DOHH2 (cell line): ENCODE results near the gene SLC27A2.
"Not testable (repeated sequence)": the region's sequence is repeated elsewhere in the genome, so short reads cannot be mapped to it uniquely, and the experiment has no call there.

Source experiments
- H3F3A ChIP-seq: fragments of 200-600 bp; sonication (generic), shearing (Covaris generic); 2 replicates; pipeline ENCODE4 v1.6.0; 2016; ENCODE audit warnings: antibody characterized with exemption, mild to moderate bottlenecking; ENCODE audit not compliant: control insufficient read depth, insufficient read depth
- H3K27ac ChIP-seq: fragments of 200-600 bp; sonication (generic); 2 replicates; pipeline ENCODE4 v1.5.1; 2014; ENCODE audit warnings: low read depth, mild to moderate bottlenecking, low read length, moderate library complexity
- H3K27me3 ChIP-seq: fragments of 200-600 bp; sonication (generic); 2 replicates; pipeline ENCODE4 v1.6.1; 2014; ENCODE audit warnings: mild to moderate bottlenecking, low read length, mixed read lengths; ENCODE audit not compliant: control insufficient read depth
- H3K36me3 ChIP-seq: fragments of 200-600 bp; sonication (generic); 2 replicates; pipeline ENCODE4 v1.6.1; 2014; ENCODE audit warnings: mild to moderate bottlenecking, low read length, moderate library complexity, mixed read lengths; ENCODE audit not compliant: control insufficient read depth
- H3K4me1 ChIP-seq: fragments of 200-600 bp; sonication (generic); 2 replicates; pipeline ENCODE4 v1.6.1; 2014; ENCODE audit warnings: mild to moderate bottlenecking, low read length, mixed read lengths; ENCODE audit not compliant: control insufficient read depth
- H3K4me2 ChIP-seq: fragments of 200-600 bp; sonication (generic); 2 replicates; pipeline ENCODE4 v1.6.0; 2014; ENCODE audit warnings: mild to moderate bottlenecking, low read length, moderate library complexity
- H3K4me3 ChIP-seq: fragments of 200-600 bp; sonication (generic); 2 replicates; pipeline ENCODE4 v1.5.1; 2014; ENCODE audit warnings: mild to moderate bottlenecking, low read length, mixed read lengths
- H3K79me2 ChIP-seq: fragments of 200-600 bp; sonication (generic); 2 replicates; pipeline ENCODE4 v1.6.1; 2014; ENCODE audit warnings: mild to moderate bottlenecking, low read length, mixed read lengths; ENCODE audit not compliant: control insufficient read depth
- H3K9me2 ChIP-seq: fragments of 200-600 bp; sonication (generic); replicated peaks from 2 replicates; pipeline ENCODE4 v1.6.1; 2014; ENCODE audit warnings: mild to moderate bottlenecking, low read length, mixed read lengths; ENCODE audit not compliant: control insufficient read depth
- H3K9me3 ChIP-seq: fragments of 200-600 bp; sonication (generic); 2 replicates; pipeline ENCODE4 v1.6.1; 2014; ENCODE audit warnings: antibody characterized with exemption, low read length, mixed read lengths; ENCODE audit not compliant: control insufficient read depth, insufficient read depth
- H4K20me1 ChIP-seq: fragments of 200-600 bp; sonication (generic); 2 replicates; pipeline ENCODE4 v1.6.0; 2014; ENCODE audit warnings: low read depth, mild to moderate bottlenecking, antibody characterized with exemption, low read length, moderate library complexity; ENCODE audit not compliant: control insufficient read depth, insufficient read depth
- CTCF ChIP-seq: fragments of 200-600 bp; sonication (generic); IDR thresholded peaks from one replicate; pipeline ENCODE4 v1.5.1; 2014; ENCODE audit warnings: antibody characterized with exemption, mild to moderate bottlenecking, low read depth, low read length; ENCODE audit not compliant: poor library complexity, severe bottlenecking
- EZH2phosphoT487 ChIP-seq: fragments of 200-600 bp; sonication (generic); IDR thresholded peaks from 2 replicates; pipeline ENCODE4 v1.6.1; 2017; ENCODE audit warnings: borderline replicate concordance, mild to moderate bottlenecking, antibody characterized with exemption, low read length, moderate library complexity, mixed read lengths

SLC27A2 gene

GRCh38 chr15:50168379-50168778, 13.6 kb upstream of the SLC27A2 start:
- Histone ChIP-seq H3K27ac (no peak overlapping the region), H3F3A (no peaks in the 10 kb centered on the region), H4K20me1 (no peaks in the 10 kb centered on the region), H3K79me2 (no peaks in the 10 kb centered on the region), H3K27me3 (peaks cover 2% of the 10 kb centered on the region; the same call in 1 of the 2 replicates), H3K36me3 (no peaks in the 10 kb centered on the region), H3K9me3 (no peaks in the 10 kb centered on the region), H3K9me2 (no peaks in the 10 kb centered on the region), H3K4me1 (no peaks in the 10 kb centered on the region), H3K4me2 (no peak overlapping the region), H3K4me3 (no peak overlapping the region)
- TF ChIP-seq CTCF (no peak), EZH2phosphoT487 (no peak)

- Histone ChIP-seq H3K27me3 (peaks cover 2% of the 10 kb centered on the region; the same call in 1 of the 2 replicates), H3K9me3 (no peaks in the 10 kb centered on the region), H3K9me2 (no peaks in the 10 kb centered on the region), H4K20me1 (no peaks in the 10 kb centered on the region), H3K36me3 (no peaks in the 10 kb centered on the region), H3K79me2 (no peaks in the 10 kb centered on the region), H3K4me2 (no peak overlapping the region), H3K4me3 (no peak overlapping the region), H3F3A (no peaks in the 10 kb centered on the region), H3K4me1 (no peaks in the 10 kb centered on the region), H3K27ac (no peak overlapping the region)
- TF ChIP-seq CTCF (no peak), EZH2phosphoT487 (no peak)
Observed at GRCh38 chr15:50168783-50169411, 13.1 kb upstream of the SLC27A2 start.

GRCh38 chr15:50172360-50172895, 9.6 kb upstream of the SLC27A2 start:
- H3K36me3 ChIP-seq, H3K4me1 ChIP-seq, H3K4me3 ChIP-seq, H4K20me1 ChIP-seq, H3K27ac ChIP-seq, H3K9me2 ChIP-seq, H3K9me3 ChIP-seq, H3K27me3 ChIP-seq, H3K4me2 ChIP-seq, H3K79me2 ChIP-seq, H3F3A ChIP-seq: not testable (repeated sequence)

- H3F3A ChIP-seq: no peaks in the 10 kb centered on the region
- no peak overlapping the region for H3K27ac ChIP-seq
- peaks cover 15% of the 10 kb centered on the region for H3K27me3 ChIP-seq
- no peaks in the 10 kb centered on the region for H3K9me2 ChIP-seq
- H3K4me2 ChIP-seq: no peak overlapping the region
- H3K4me1 ChIP-seq: no peaks in the 10 kb centered on the region
- H3K9me3 ChIP-seq: no peaks in the 10 kb centered on the region
- TF ChIP-seq CTCF: no peak
- no peak for TF ChIP-seq EZH2phosphoT487
- H3K79me2 ChIP-seq: no peaks in the 10 kb centered on the region
- no peak overlapping the region for H3K4me3 ChIP-seq
- H3K36me3 ChIP-seq: no peaks in the 10 kb centered on the region
- H4K20me1 ChIP-seq: no peaks in the 10 kb centered on the region
Observed at GRCh38 chr15:50176869-50177268, 5.1 kb upstream of the SLC27A2 start.
